Measurements from ENCODE around the gene USP12. TPM values are rescaled to one million over a fixed set of nuclear protein-coding genes. Genes with fewer than 3 reads are reported as not detected.

The USP12 gene
- polyA plus RNA-seq, 3 donors: 12.8 to 23.4 (median 14.5) TPM

DNA sequence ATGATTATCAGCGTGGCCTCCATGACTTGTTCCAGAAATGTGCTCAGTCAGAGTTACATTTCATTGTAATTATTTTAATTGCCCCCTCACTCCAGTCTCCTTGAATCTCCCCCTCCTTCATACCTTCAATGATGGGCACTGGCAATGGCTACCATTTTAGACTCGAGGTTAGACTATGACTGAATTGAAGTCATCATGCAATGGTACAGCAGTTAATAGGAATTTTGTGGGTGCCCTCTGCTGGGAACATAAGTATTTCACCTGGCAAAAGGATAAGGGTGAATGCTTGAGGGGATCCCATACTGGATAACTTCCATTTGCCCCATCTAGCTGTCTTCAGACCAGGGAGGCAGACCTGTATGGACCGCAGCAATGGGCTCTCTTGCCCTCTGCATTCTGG, 32.2 kb upstream of the USP12 start:
- H2AFZ ChIP-seq (ENCODE audit: insufficient read depth, low read depth, low read length, poor library complexity, severe bottlenecking): no peak overlapping the region
- peak; percentile 30 for TF ChIP-seq CTCF (IDR thresholded peaks at IDR 0.05)
- no peak overlapping the region for H3K4me3 Mint-ChIP-seq
- H3K9ac ChIP-seq (ENCODE audit: insufficient read depth, low read length, poor library complexity, severe bottlenecking): no peak overlapping the region
- no peaks in the 10 kb centered on the region for H3K4me1 Mint-ChIP-seq
- DNase-seq: peak in 2 of 3 donors; percentile 19 to 24
- no peaks in the 10 kb centered on the region for H3K36me3 Mint-ChIP-seq
- WGBS (ENCODE audit: insufficient coverage): 67% methylated on average over 1 of the region's 3 CpGs
- peaks cover 0 to 3% (median 1%) of the 10 kb centered on the region in 3 donors for H3K27me3 Mint-ChIP-seq (ENCODE audit: low read depth in 3 of 3)
- intact Hi-C loops (cut with micrococcal nuclease): no loop called here
- H3K9me3 Mint-ChIP-seq: peaks cover 0 to 1% (median 0%) of the 10 kb centered on the region in 7 donors
- no peak overlapping the region for H3K27ac ChIP-seq (ENCODE audit: low read depth in 1 of 2, low read length in 2 of 2)
- H3K79me2 ChIP-seq (ENCODE audit: insufficient read depth, low read length): no peaks in the 10 kb centered on the region
- H3K27me3 ChIP-seq (ENCODE audit: control insufficient read depth in 2 of 2, insufficient read depth in 2 of 2, low read length in 2 of 2): no peaks in the 10 kb centered on the region
- no peaks in the 10 kb centered on the region for H3K4me1 ChIP-seq (ENCODE audit: control insufficient read depth in 1 of 2, insufficient read depth in 2 of 2, low read length in 2 of 2)
- no peaks in the 10 kb centered on the region for H3K36me3 ChIP-seq (replicated peaks in 1 of 2; ENCODE audit: control insufficient read depth in 1 of 2, insufficient read depth in 2 of 2, low read length in 2 of 2)
- no peak overlapping the region for H3K4me3 ChIP-seq (replicated peaks in 1 of 3; ENCODE audit: low read depth in 2 of 3, low read length in 3 of 3)
- no peaks in the 10 kb centered on the region for H3K9me3 ChIP-seq (replicated peaks in 1 of 2; ENCODE audit: control insufficient read depth in 1 of 2, insufficient read depth in 1 of 2, low read length in 2 of 2)
- H3K4me2 ChIP-seq (replicated peaks; ENCODE audit: extremely low read depth, low read length, poor library complexity, severe bottlenecking): no peak overlapping the region
- H4K20me1 ChIP-seq (ENCODE audit: insufficient read depth, low read length): no peaks in the 10 kb centered on the region
- no peak overlapping the region for H3K27ac Mint-ChIP-seq

- Histone ChIP-seq H3K4me3 (replicated peaks in 1 of 3; ENCODE audit: low read depth in 2 of 3, low read length in 3 of 3) (no peak overlapping the region), H2AFZ (ENCODE audit: insufficient read depth, low read depth, low read length, poor library complexity, severe bottlenecking) (no peak overlapping the region), H3K27ac (ENCODE audit: low read depth in 1 of 2, low read length in 2 of 2) (no peak overlapping the region), H3K27me3 (ENCODE audit: control insufficient read depth in 2 of 2, insufficient read depth in 2 of 2, low read length in 2 of 2) (no peaks in the 10 kb centered on the region), H3K4me1 (ENCODE audit: control insufficient read depth in 1 of 2, insufficient read depth in 2 of 2, low read length in 2 of 2) (no peaks in the 10 kb centered on the region), H3K9me3 (replicated peaks in 1 of 2; ENCODE audit: control insufficient read depth in 1 of 2, insufficient read depth in 1 of 2, low read length in 2 of 2) (no peaks in the 10 kb centered on the region), H4K20me1 (ENCODE audit: insufficient read depth, low read length) (no peaks in the 10 kb centered on the region), H3K9ac (ENCODE audit: insufficient read depth, low read length, poor library complexity, severe bottlenecking) (no peak overlapping the region), H3K79me2 (ENCODE audit: insufficient read depth, low read length) (no peaks in the 10 kb centered on the region), H3K4me2 (replicated peaks; ENCODE audit: extremely low read depth, low read length, poor library complexity, severe bottlenecking) (no peak overlapping the region), H3K36me3 (replicated peaks in 1 of 2; ENCODE audit: control insufficient read depth in 1 of 2, insufficient read depth in 2 of 2, low read length in 2 of 2) (no peaks in the 10 kb centered on the region)
- intact Hi-C loops (cut with micrococcal nuclease): no loop called here
- Mint-ChIP-seq H3K4me3 (no peak overlapping the region), H3K4me1 (no peaks in the 10 kb centered on the region), H3K9me3 (peaks cover 0 to 1% (median 0%) of the 10 kb centered on the region in 7 donors), H3K36me3 (no peaks in the 10 kb centered on the region), H3K27me3 (ENCODE audit: low read depth in 3 of 3) (peaks cover 0 to 3% (median 1%) of the 10 kb centered on the region in 3 donors), H3K27ac (no peak overlapping the region)
- TF ChIP-seq CTCF (IDR thresholded peaks at IDR 0.05): no peak
- WGBS (ENCODE audit: insufficient coverage): no CpG with 5 or more reads among the region's 4 CpGs
- no peak for DNase-seq
Observed at GRCh38 chr13:27203186-27203585, 31.6 kb upstream of the USP12 start.

Measured in CD14-positive monocyte (primary cell).